Endothelial cell of hepatic sinusoid (primary cell): Measurements from ENCODE around the gene DPP6.

Experiments used
- in situ Hi-C: cut with HindIII; loops from 2 replicates; pipeline ENCODE4 v1.10.0; 2017; ENCODE audit warnings: low sequenced_read_pairs

DPP6 gene

GRCh38 chr7:154578336-154578735 lies 526.1 kb downstream of the DPP6 start:
- in situ Hi-C loops = no loop called here

- in situ Hi-C loops = no loop called here
Measured at GRCh38 chr7:154579711-154580110, 527.5 kb downstream of the DPP6 start.

GRCh38 chr7:154581251-154581890 lies 529.2 kb downstream of the DPP6 start:
- in situ Hi-C loops = no loop called here

- in situ Hi-C loops = no loop called here
Measured at GRCh38 chr7:154583454-154583853, 531.3 kb downstream of the DPP6 start.

- in situ Hi-C loops = loop anchor here (5.0 kb wide), 1 partner anchor 38 kb away; no protein-coding TSS in a partner anchor
Measured at GRCh38 chr7:154584352-154585252, 532.4 kb downstream of the DPP6 start.

GRCh38 chr7:154587792-154588191 lies 535.6 kb downstream of the DPP6 start:
- in situ Hi-C loops = loop anchor here (5.0 kb wide), 1 partner anchor 35 kb away; no protein-coding TSS in a partner anchor

GRCh38 chr7:154591544-154591943 lies 539.3 kb downstream of the DPP6 start:
- in situ Hi-C loops = no loop called here

GRCh38 chr7:154592388-154592787 lies 540.2 kb downstream of the DPP6 start:
- in situ Hi-C loops = no loop called here

GRCh38 chr7:154598396-154598795 lies 546.2 kb downstream of the DPP6 start:
- in situ Hi-C loops = no loop called here

- in situ Hi-C loops = no loop called here
Measured at GRCh38 chr7:154598864-154599263, 546.7 kb downstream of the DPP6 start.

- in situ Hi-C loops = no loop called here
Measured at GRCh38 chr7:154610903-154611302, 558.7 kb downstream of the DPP6 start.

- in situ Hi-C loops = no loop called here
Measured at GRCh38 chr7:154613811-154614210, 561.6 kb downstream of the DPP6 start.

- in situ Hi-C loops = loop anchor here (5.0 kb wide), 1 partner anchor 33 kb away; no protein-coding TSS in a partner anchor
Measured at GRCh38 chr7:154620141-154620755, 568.0 kb downstream of the DPP6 start.

- in situ Hi-C loops = loop anchor here (5.0 kb wide), 1 partner anchor 36 kb away; no protein-coding TSS in a partner anchor
Measured at GRCh38 chr7:154623399-154623798, 571.2 kb downstream of the DPP6 start.

GRCh38 chr7:154627646-154628290 lies 575.6 kb downstream of the DPP6 start:
- in situ Hi-C loops = no loop called here

GRCh38 chr7:154628556-154628955 lies 576.4 kb downstream of the DPP6 start:
- in situ Hi-C loops = no loop called here

- in situ Hi-C loops = no loop called here
Measured at GRCh38 chr7:154631162-154631561, 579.0 kb downstream of the DPP6 start.

- in situ Hi-C loops = no loop called here
Measured at GRCh38 chr7:154633641-154634040, 581.4 kb downstream of the DPP6 start.

GRCh38 chr7:154638286-154638685 lies 586.1 kb downstream of the DPP6 start:
- in situ Hi-C loops = no loop called here

GRCh38 chr7:154640266-154640865 lies 588.2 kb downstream of the DPP6 start:
- in situ Hi-C loops = no loop called here

- in situ Hi-C loops = no loop called here
Measured at GRCh38 chr7:154640917-154641316, 588.7 kb downstream of the DPP6 start.
